ENCODE data around the gene AHRR.

AHRR gene

GRCh38 chr5:322942-323879, 1.7 kb downstream of the AHRR start:
- no peaks in the 10 kb centered on the region for H3K36me3 ChIP-seq (ENCODE audit: control insufficient read depth, insufficient read depth, low read length)
- no peak overlapping the region for H3K27ac ChIP-seq
- no peak overlapping the region for H2AFZ ChIP-seq
- peaks cover 7% of the 10 kb centered on the region for H3K4me1 ChIP-seq
- no peaks in the 10 kb centered on the region for H3K27me3 ChIP-seq (ENCODE audit: control insufficient read depth, insufficient read depth, low read length)
- H3K4me2 ChIP-seq (ENCODE audit: low read length): no peak overlapping the region
- no peaks in the 10 kb centered on the region for H3K79me2 ChIP-seq
- no peak overlapping the region for H3K9ac ChIP-seq
- no peaks in the 10 kb centered on the region for H3K9me3 ChIP-seq (ENCODE audit: control insufficient read depth, low read length)
- no peak overlapping the region for H3K4me3 ChIP-seq (ENCODE audit: low read depth, low read length)
- no peak for TF ChIP-seq CTCF (IDR thresholded peaks at IDR 0.05)

- no peaks in the 10 kb centered on the region for H3K27me3 ChIP-seq (ENCODE audit: control insufficient read depth, insufficient read depth, low read length)
- H2AFZ ChIP-seq: no peak overlapping the region
- no peaks in the 10 kb centered on the region for H3K4me1 ChIP-seq
- H3K79me2 ChIP-seq: no peaks in the 10 kb centered on the region
- no peak overlapping the region for H3K4me2 ChIP-seq (ENCODE audit: low read length)
- no peak for TF ChIP-seq CTCF (IDR thresholded peaks at IDR 0.05)
- no peak overlapping the region for H3K4me3 ChIP-seq (ENCODE audit: low read depth, low read length)
- H3K9ac ChIP-seq: no peak overlapping the region
- H3K27ac ChIP-seq: no peak overlapping the region
- no peaks in the 10 kb centered on the region for H3K9me3 ChIP-seq (ENCODE audit: control insufficient read depth, low read length)
- no peaks in the 10 kb centered on the region for H3K36me3 ChIP-seq (ENCODE audit: control insufficient read depth, insufficient read depth, low read length)
Observed at GRCh38 chr5:324736-325612, 3.5 kb downstream of the AHRR start.

GRCh38 chr5:326109-326508, 4.6 kb downstream of the AHRR start:
- no peaks in the 10 kb centered on the region for H3K27me3 ChIP-seq (ENCODE audit: control insufficient read depth, insufficient read depth, low read length)
- no peak overlapping the region for H3K4me3 ChIP-seq (ENCODE audit: low read depth, low read length)
- H3K36me3 ChIP-seq (ENCODE audit: control insufficient read depth, insufficient read depth, low read length): no peaks in the 10 kb centered on the region
- no peak overlapping the region for H3K27ac ChIP-seq
- no peaks in the 10 kb centered on the region for H3K79me2 ChIP-seq
- no peak overlapping the region for H3K9ac ChIP-seq
- no peaks in the 10 kb centered on the region for H3K9me3 ChIP-seq (ENCODE audit: control insufficient read depth, low read length)
- no peak overlapping the region for H3K4me2 ChIP-seq (ENCODE audit: low read length)
- no peaks in the 10 kb centered on the region for H3K4me1 ChIP-seq
- no peak overlapping the region for H2AFZ ChIP-seq
- no peak for TF ChIP-seq CTCF (IDR thresholded peaks at IDR 0.05)

- Histone ChIP-seq H3K27ac (no peak overlapping the region), H3K79me2 (no peaks in the 10 kb centered on the region), H2AFZ (no peak overlapping the region), H3K4me1 (no peaks in the 10 kb centered on the region), H3K4me2 (ENCODE audit: low read length) (no peak overlapping the region), H3K36me3 (ENCODE audit: control insufficient read depth, insufficient read depth, low read length) (no peaks in the 10 kb centered on the region), H3K9ac (no peak overlapping the region), H3K4me3 (ENCODE audit: low read depth, low read length) (no peak overlapping the region), H3K9me3 (ENCODE audit: control insufficient read depth, low read length) (no peaks in the 10 kb centered on the region), H3K27me3 (ENCODE audit: control insufficient read depth, insufficient read depth, low read length) (no peaks in the 10 kb centered on the region)
- TF ChIP-seq CTCF (IDR thresholded peaks at IDR 0.05): no peak
Observed at GRCh38 chr5:329121-329735, 7.7 kb downstream of the AHRR start.
